Measurements from ENCODE around the gene THNSL1.

The THNSL1 gene

GRCh38 chr10:25072786-25073185, 56.4 kb downstream of the THNSL1 start:
- Histone ChIP-seq H3K4me2 (ENCODE audit: low read depth, low read length, poor library complexity, severe bottlenecking) (no peak overlapping the region), H4K20me1 (ENCODE audit: insufficient read depth, low read length, poor library complexity, severe bottlenecking) (no peaks in the 10 kb centered on the region), H3K9me3 (ENCODE audit: insufficient read depth, low read depth, low read length) (no peaks in the 10 kb centered on the region), H3K36me3 (ENCODE audit: insufficient read depth, low read length) (no peaks in the 10 kb centered on the region), H3K27me3 (ENCODE audit: insufficient read depth, low read length, poor library complexity, severe bottlenecking) (no peaks in the 10 kb centered on the region), H3K79me2 (ENCODE audit: insufficient read depth, low read length) (no peaks in the 10 kb centered on the region), H3K9me2 (replicated peaks; ENCODE audit: low read depth, low read length) (no peaks in the 10 kb centered on the region), H3K4me1 (ENCODE audit: insufficient read depth, low read length, poor library complexity, severe bottlenecking) (no peaks in the 10 kb centered on the region), H3K9ac (ENCODE audit: low read depth, low read length, poor library complexity, severe bottlenecking) (no peak overlapping the region), H2AFZ (ENCODE audit: low read length) (no peak overlapping the region), H3F3A (ENCODE audit: low read depth) (no peaks in the 10 kb centered on the region), H3K4me3 (ENCODE audit: low read length, poor library complexity, severe bottlenecking) (no peak overlapping the region)
- TF ChIP-seq, protein P1, sequence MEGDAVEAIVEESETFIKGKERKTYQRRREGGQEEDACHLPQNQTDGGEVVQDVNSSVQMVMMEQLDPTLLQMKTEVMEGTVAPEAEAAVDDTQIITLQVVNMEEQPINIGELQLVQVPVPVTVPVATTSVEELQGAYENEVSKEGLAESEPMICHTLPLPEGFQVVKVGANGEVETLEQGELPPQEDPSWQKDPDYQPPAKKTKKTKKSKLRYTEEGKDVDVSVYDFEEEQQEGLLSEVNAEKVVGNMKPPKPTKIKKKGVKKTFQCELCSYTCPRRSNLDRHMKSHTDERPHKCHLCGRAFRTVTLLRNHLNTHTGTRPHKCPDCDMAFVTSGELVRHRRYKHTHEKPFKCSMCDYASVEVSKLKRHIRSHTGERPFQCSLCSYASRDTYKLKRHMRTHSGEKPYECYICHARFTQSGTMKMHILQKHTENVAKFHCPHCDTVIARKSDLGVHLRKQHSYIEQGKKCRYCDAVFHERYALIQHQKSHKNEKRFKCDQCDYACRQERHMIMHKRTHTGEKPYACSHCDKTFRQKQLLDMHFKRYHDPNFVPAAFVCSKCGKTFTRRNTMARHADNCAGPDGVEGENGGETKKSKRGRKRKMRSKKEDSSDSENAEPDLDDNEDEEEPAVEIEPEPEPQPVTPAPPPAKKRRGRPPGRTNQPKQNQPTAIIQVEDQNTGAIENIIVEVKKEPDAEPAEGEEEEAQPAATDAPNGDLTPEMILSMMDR (conservative IDR thresholded peaks at IDR 0.05; ENCODE audit: low read length): no peak
- no peak for TF ChIP-seq EZH2phosphoT487 (IDR thresholded peaks at IDR 0.05; ENCODE audit: borderline replicate concordance)

- H3F3A ChIP-seq (ENCODE audit: low read depth): no peaks in the 10 kb centered on the region
- TF ChIP-seq EZH2phosphoT487 (IDR thresholded peaks at IDR 0.05; ENCODE audit: borderline replicate concordance): no peak
- TF ChIP-seq, protein P1 (conservative IDR thresholded peaks at IDR 0.05; ENCODE audit: low read length): no peak
These were observed 59.4 kb downstream of the THNSL1 start for GRCh38 chr10:25075825-25076224.

More at GRCh38 chr10:25075825-25076224, 59.4 kb downstream of the THNSL1 start:
- Histone ChIP-seq H4K20me1 (ENCODE audit: insufficient read depth, low read length, poor library complexity, severe bottlenecking) (no peaks in the 10 kb centered on the region), H3K4me3 (ENCODE audit: low read length, poor library complexity, severe bottlenecking) (no peak overlapping the region), H3K9me2 (replicated peaks; ENCODE audit: low read depth, low read length) (no peaks in the 10 kb centered on the region), H3K27me3 (ENCODE audit: insufficient read depth, low read length, poor library complexity, severe bottlenecking) (no peaks in the 10 kb centered on the region), H3K4me1 (ENCODE audit: insufficient read depth, low read length, poor library complexity, severe bottlenecking) (no peaks in the 10 kb centered on the region), H2AFZ (ENCODE audit: low read length) (no peak overlapping the region), H3K9ac (ENCODE audit: low read depth, low read length, poor library complexity, severe bottlenecking) (no peak overlapping the region), H3K4me2 (ENCODE audit: low read depth, low read length, poor library complexity, severe bottlenecking) (no peak overlapping the region), H3K9me3 (ENCODE audit: insufficient read depth, low read depth, low read length) (no peaks in the 10 kb centered on the region), H3K79me2 (ENCODE audit: insufficient read depth, low read length) (no peaks in the 10 kb centered on the region), H3K36me3 (ENCODE audit: insufficient read depth, low read length) (no peaks in the 10 kb centered on the region)

Measured in Loucy (cell line).